IPS DF 6.9 (cell line): ENCODE results near the gene RNU1-3.
A peak's percentile ranks its signal among the peaks of the same experiment; 100 is the strongest.
"Not testable (repeated sequence)": the region's sequence is repeated elsewhere in the genome, so short reads cannot be mapped to it uniquely, and the experiment has no call there.

ENCODE experiments used
- DNase-seq: peaks from one replicate; pipeline ENCODE4 v3.0.0-alpha.2; 2013; ENCODE audit warnings: low read depth, low spot score
- H3K27ac ChIP-seq: one replicate; pipeline ENCODE4 v1.5.1; 2013; ENCODE audit warnings: low read length, control low read depth
- H3K27me3 ChIP-seq: 2 replicates; pipeline ENCODE4 v1.6.1; 2013; ENCODE audit warnings: mild to moderate bottlenecking, low read length; ENCODE audit not compliant: control insufficient read depth, insufficient read depth
- H3K36me3 ChIP-seq: 2 replicates; pipeline ENCODE4 v1.6.1; 2013; ENCODE audit warnings: low read length; ENCODE audit not compliant: control insufficient read depth, insufficient read depth
- H3K4me1 ChIP-seq: 2 replicates; pipeline ENCODE4 v1.6.1; 2013; ENCODE audit warnings: low read length; ENCODE audit not compliant: control insufficient read depth, insufficient read depth
- H3K4me3 ChIP-seq: 2 replicates; pipeline ENCODE4 v1.5.1; 2013; ENCODE audit warnings: mild to moderate bottlenecking, low read length
- H3K9me3 ChIP-seq: 2 replicates; pipeline ENCODE4 v1.6.1; 2013; ENCODE audit warnings: low read length, inconsistent platforms; ENCODE audit not compliant: control insufficient read depth, insufficient read depth
- WGBS: extraction: QIAGEN DNeasy Blood & Tissue Kit; methylation state at CpG from one replicate; pipeline ENCODE4 v1.1.7; 2013; ENCODE audit warnings: mixed read lengths, missing lambda C conversion rate; ENCODE audit not compliant: insufficient read length, insufficient coverage; 5-methylcytosine and 5-hydroxymethylcytosine counted together

The RNU1-3 gene

GRCh38 chr1:16666502-16667413 lies at the start of gene RNU1-3:
TSS of gene RNU1-3 (minus strand) at chr1:16666948.
- not testable (repeated sequence) for H3K27ac ChIP-seq, H3K27me3 ChIP-seq, DNase-seq, H3K4me3 ChIP-seq, H3K4me1 ChIP-seq, H3K9me3 ChIP-seq, H3K36me3 ChIP-seq
- no CpG with 5 or more reads among the region's 45 CpGs for WGBS

- H3K4me3 ChIP-seq, H3K9me3 ChIP-seq, H3K4me1 ChIP-seq, DNase-seq, H3K27ac ChIP-seq, H3K36me3 ChIP-seq, H3K27me3 ChIP-seq: not testable (repeated sequence)
- WGBS, result no CpG with 5 or more reads among the region's 10 CpGs
Measured at GRCh38 chr1:16713480-16713879, 46.7 kb upstream of the RNU1-3 start.

- not testable (repeated sequence) for H3K4me3 ChIP-seq, H3K27me3 ChIP-seq, DNase-seq, H3K27ac ChIP-seq, H3K9me3 ChIP-seq, H3K36me3 ChIP-seq, H3K4me1 ChIP-seq
- WGBS, result no CpG with 5 or more reads among the region's 6 CpGs
Measured at GRCh38 chr1:16712984-16713383, 46.2 kb upstream of the RNU1-3 start.

- H3K27ac ChIP-seq, H3K27me3 ChIP-seq, DNase-seq, H3K9me3 ChIP-seq, H3K4me1 ChIP-seq, H3K4me3 ChIP-seq, H3K36me3 ChIP-seq: not testable (repeated sequence)
- no CpG with 5 or more reads among the region's 14 CpGs for WGBS
Measured at GRCh38 chr1:16712582-16712981, 45.8 kb upstream of the RNU1-3 start.

GRCh38 chr1:16712131-16712530 lies 45.4 kb upstream of the RNU1-3 start:
- not testable (repeated sequence) for H3K27me3 ChIP-seq, DNase-seq, H3K36me3 ChIP-seq, H3K4me3 ChIP-seq, H3K9me3 ChIP-seq, H3K27ac ChIP-seq, H3K4me1 ChIP-seq
- WGBS, result no CpG with 5 or more reads among the region's 5 CpGs

GRCh38 chr1:16710618-16711017 lies 43.9 kb upstream of the RNU1-3 start:
- H3K36me3 ChIP-seq, H3K4me3 ChIP-seq, H3K27ac ChIP-seq, H3K27me3 ChIP-seq, DNase-seq, H3K9me3 ChIP-seq, H3K4me1 ChIP-seq: not testable (repeated sequence)
- no CpG with 5 or more reads among the region's 13 CpGs for WGBS

- H3K36me3 ChIP-seq, H3K27ac ChIP-seq, H3K4me3 ChIP-seq, H3K27me3 ChIP-seq, DNase-seq, H3K4me1 ChIP-seq, H3K9me3 ChIP-seq: not testable (repeated sequence)
- WGBS, result no CpG with 5 or more reads among the region's 3 CpGs
Measured at GRCh38 chr1:16709659-16710087, 42.9 kb upstream of the RNU1-3 start.

GRCh38 chr1:16708704-16709103 lies 42.0 kb upstream of the RNU1-3 start:
- H3K9me3 ChIP-seq, H3K4me1 ChIP-seq, H3K27ac ChIP-seq, H3K4me3 ChIP-seq, H3K36me3 ChIP-seq, DNase-seq, H3K27me3 ChIP-seq: not testable (repeated sequence)
- no CpG with 5 or more reads among the region's 6 CpGs for WGBS

GRCh38 chr1:16707130-16708093 lies 40.7 kb upstream of the RNU1-3 start:
- H3K4me3 ChIP-seq, result peak overlapping the region; percentile 78; the same call in 1 of the 2 replicates

GRCh38 chr1:16706302-16706701 lies 39.6 kb upstream of the RNU1-3 start:
- not testable (repeated sequence) for H3K36me3 ChIP-seq, H3K4me3 ChIP-seq, H3K27ac ChIP-seq, H3K4me1 ChIP-seq, H3K9me3 ChIP-seq, H3K27me3 ChIP-seq, DNase-seq
- no CpG with 5 or more reads among the region's 6 CpGs for WGBS

More at GRCh38 chr1:16707130-16708093, 40.7 kb upstream of the RNU1-3 start:
- not testable (repeated sequence) for H3K9me3 ChIP-seq, H3K27me3 ChIP-seq, H3K4me1 ChIP-seq, DNase-seq, H3K27ac ChIP-seq, H3K36me3 ChIP-seq
- no CpG with 5 or more reads among the region's 99 CpGs for WGBS
